Measurements from ENCODE around the gene CELF2.
"Not testable (repeated sequence)": the region's sequence is repeated elsewhere in the genome, so short reads cannot be mapped to it uniquely, and the experiment has no call there.

The CELF2 gene

DNA sequence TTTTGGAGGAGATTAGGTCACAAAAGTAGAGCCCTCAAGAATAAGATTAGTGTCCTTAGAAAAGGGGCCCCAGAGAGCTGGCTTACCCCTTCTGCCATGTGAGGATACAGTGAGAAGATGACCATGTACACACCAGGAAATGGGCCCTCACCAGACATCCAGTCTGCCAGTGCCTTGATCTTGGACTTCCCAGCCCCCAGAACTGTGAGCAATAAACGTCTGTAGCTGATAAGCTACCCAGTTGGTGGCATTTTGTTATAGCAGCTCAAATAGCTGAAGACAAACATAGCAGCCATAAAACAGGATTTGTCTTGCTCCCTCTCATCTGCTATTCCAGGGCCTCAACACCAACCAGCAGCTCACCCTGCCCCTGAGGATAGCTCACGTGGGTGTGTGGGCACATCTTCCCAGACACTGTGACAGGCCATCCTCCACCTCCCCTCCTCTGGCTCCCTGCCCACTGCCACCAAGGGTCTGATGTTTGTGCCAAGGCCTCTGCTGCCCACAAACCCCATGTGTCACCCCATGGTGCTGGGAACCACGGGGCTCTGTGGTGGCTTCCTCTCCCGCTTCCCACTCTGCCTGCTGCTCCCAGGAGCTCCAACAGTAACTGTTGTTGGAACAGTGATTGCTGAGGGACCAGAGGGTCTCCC is 341.4 kb downstream of the CELF2 start:
- Mint-ChIP-seq H3K4me1 (no peaks in the 10 kb centered on the region), H3K4me3 (no peak overlapping the region), H3K27ac (no peak overlapping the region), H3K9me3 (no peaks in the 10 kb centered on the region), H3K36me3 (no peaks in the 10 kb centered on the region)
- ATAC-seq (peak; percentile 16), DNase-seq (ENCODE audit: low spot score in 2 of 2) (no peak)

DNA sequence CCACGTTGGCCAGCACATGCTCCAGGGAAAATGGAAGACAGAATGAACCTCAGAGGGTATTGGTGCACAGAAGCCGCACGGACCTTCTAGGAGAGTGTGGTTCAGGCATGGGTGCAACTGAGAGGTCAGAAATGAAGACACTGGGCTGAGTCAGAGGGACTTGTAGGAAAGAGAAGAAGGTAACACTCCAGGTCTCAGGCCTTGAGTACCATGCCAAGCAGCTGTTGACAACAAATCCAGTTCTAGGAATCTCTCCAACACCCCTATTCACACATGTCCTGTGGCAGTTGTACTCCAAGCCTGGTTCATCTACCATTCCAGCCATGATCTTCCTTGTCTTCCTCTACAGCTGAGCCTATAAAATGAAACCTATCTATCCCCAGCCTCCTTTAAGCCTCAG is 342.2 kb downstream of the CELF2 start:
- no peak for ATAC-seq
- Mint-ChIP-seq H3K9me3 (no peaks in the 10 kb centered on the region), H3K4me3 (no peak overlapping the region), H3K4me1 (no peaks in the 10 kb centered on the region), H3K27ac (no peak overlapping the region), H3K36me3 (no peaks in the 10 kb centered on the region)
- no peak for DNase-seq (ENCODE audit: low spot score in 2 of 2)

DNA sequence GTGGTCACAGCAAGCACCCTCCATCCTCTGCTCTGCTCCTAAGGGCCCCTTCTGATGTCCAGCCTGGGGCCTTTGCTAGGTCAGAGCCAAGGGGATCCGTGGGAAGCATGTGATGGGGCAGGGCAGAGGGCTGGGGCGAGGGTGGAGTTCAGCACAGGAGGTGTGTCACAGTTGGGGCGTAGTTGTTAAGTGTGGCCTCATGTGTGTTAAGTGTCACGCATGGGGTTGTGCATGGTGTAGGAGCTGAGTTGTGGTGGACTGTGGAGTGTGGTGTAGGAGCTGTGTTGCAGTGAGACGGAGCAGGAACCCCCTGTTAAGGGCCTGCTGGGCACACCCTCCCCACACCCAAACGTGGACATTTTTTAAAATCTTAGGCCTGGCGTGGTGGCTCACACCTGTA is 345.8 kb downstream of the CELF2 start:
- Mint-ChIP-seq H3K4me1 (peaks cover 8% of the 10 kb centered on the region), H3K36me3 (no peaks in the 10 kb centered on the region), H3K4me3 (no peak overlapping the region), H3K27ac (no peak overlapping the region), H3K9me3 (no peaks in the 10 kb centered on the region)
- DNase-seq (ENCODE audit: low spot score in 2 of 2) (no peak), ATAC-seq (no peak)

DNA sequence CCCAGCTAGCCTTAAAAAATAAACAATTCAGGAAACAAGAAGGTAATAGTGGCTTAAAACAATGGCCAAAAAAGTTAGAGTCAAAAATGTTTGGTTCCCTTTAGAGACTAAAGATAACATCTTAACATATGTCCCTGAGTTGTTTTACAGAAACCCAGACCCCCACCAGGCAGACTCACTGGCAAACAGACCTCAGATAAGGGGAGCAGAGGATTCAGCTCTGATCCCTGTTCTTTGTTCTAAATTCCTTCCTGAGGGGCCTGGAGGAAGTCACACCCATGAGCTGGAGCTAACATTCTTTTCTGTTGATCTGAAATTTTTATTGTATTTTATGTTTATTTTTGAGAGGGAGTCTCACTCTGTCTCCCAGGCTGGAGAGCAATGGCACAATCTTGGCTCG is 346.6 kb downstream of the CELF2 start:
- no peak for ATAC-seq
- no peaks in the 10 kb centered on the region for H3K9me3 Mint-ChIP-seq
- no peak overlapping the region for H3K27ac Mint-ChIP-seq
- DNase-seq (ENCODE audit: low spot score in 2 of 2): no peak
- no peak overlapping the region for H3K4me3 Mint-ChIP-seq
- peaks cover 8% of the 10 kb centered on the region for H3K4me1 Mint-ChIP-seq
- no peaks in the 10 kb centered on the region for H3K36me3 Mint-ChIP-seq

DNA sequence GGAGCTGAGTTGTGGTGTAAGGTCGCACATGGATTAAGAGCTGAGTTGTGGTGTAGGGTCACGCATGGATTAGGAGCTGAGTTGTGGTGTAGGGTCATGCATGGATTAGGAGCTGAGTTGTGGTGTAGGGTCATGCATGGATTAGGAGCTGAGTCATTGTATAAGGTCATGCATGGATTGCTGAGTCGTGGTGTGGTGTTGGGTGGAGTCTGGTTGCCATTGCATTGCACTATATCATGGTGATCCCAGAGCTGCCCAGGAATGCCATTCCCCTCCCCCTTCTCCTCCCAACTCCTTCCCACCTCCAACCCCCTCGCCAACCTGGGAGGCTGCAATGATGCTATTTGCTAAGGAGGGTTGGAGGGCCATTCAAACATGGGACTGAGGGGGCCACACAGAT is 349.2 kb downstream of the CELF2 start:
- not testable (repeated sequence) for ATAC-seq; H3K4me1 Mint-ChIP-seq; DNase-seq (ENCODE audit: low spot score in 2 of 2); H3K4me3 Mint-ChIP-seq; H3K9me3 Mint-ChIP-seq; H3K27ac Mint-ChIP-seq; H3K36me3 Mint-ChIP-seq

DNA sequence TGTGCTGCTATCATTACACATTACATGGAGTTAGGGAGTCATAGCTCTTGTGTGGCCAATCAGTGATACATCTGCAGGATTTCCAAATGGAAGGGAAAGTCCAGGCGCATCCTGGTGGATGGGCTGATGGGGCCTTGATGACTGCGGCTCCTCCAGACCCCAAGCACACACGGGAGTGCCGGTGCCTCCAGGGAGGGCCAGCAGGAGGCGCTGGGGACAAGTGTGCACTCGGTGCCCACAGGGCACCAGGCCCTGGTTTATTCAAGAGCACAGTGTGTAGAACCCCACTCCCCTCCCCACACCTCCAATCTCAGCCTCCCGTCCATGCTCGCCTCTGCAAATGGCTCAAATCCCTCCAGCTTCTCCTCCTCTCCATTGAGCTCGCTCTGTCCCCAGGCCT is 349.8 kb downstream of the CELF2 start:
- H3K4me1 Mint-ChIP-seq: peaks cover 8% of the 10 kb centered on the region
- no peak for DNase-seq (ENCODE audit: low spot score in 2 of 2)
- ATAC-seq: no peak
- no peaks in the 10 kb centered on the region for H3K9me3 Mint-ChIP-seq
- H3K27ac Mint-ChIP-seq: no peak overlapping the region
- no peaks in the 10 kb centered on the region for H3K36me3 Mint-ChIP-seq
- no peak overlapping the region for H3K4me3 Mint-ChIP-seq

DNA sequence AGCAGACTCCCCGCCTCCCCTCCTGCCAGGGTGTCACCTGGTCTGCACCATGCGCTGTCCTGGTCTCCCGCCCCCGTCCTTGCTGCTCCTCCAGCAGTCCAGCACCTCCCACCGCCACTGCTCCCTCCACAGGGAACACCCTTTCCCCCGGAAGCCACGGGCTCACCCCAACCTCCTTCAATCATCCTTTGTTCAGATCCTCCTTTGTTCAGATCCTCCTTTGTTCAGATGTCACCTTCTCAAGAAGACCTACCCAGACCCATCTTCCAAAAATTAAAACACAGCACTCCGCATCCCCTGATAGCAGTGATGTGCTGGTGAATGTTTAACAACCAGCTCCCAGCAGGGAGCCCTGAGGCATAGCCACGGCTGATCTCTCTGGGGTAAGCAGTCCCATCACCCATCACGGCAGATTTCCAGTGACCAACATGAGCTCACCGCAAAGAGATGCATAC is 356.1 kb downstream of the CELF2 start:
- no peaks in the 10 kb centered on the region for H3K36me3 Mint-ChIP-seq
- DNase-seq (ENCODE audit: low spot score in 2 of 2): no peak

DNA sequence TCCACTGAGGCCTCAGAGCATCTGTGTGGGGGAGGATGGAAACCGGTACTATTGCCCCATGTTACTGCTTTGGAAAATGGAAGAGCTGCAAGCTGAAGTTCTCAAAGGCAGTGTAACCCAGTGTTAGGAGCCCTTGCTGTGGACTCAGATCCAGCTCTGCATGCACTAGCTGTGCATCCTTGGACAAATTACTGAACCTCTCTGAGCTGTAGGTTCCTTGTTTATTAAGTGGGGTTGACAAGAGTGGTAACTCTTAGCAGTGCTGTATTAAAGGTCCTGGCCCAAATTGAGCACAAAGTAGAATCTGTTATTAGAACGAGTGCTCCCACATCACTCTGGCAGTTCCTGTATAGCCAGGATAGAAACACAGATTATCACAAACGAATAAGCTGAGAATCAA is 359.6 kb downstream of the CELF2 start:
- Mint-ChIP-seq H3K4me3 (no peak overlapping the region), H3K36me3 (no peaks in the 10 kb centered on the region), H3K27ac (no peak overlapping the region), H3K9me3 (no peaks in the 10 kb centered on the region), H3K4me1 (peaks cover 10% of the 10 kb centered on the region)
- no peak for ATAC-seq
- DNase-seq (ENCODE audit: low spot score in 2 of 2): no peak

More for the DNA sequence above, 356.1 kb downstream of the CELF2 start:
- no peak for ATAC-seq
- Mint-ChIP-seq H3K4me1 (no peaks in the 10 kb centered on the region), H3K9me3 (no peaks in the 10 kb centered on the region), H3K4me3 (no peak overlapping the region), H3K27ac (no peak overlapping the region)

DNA sequence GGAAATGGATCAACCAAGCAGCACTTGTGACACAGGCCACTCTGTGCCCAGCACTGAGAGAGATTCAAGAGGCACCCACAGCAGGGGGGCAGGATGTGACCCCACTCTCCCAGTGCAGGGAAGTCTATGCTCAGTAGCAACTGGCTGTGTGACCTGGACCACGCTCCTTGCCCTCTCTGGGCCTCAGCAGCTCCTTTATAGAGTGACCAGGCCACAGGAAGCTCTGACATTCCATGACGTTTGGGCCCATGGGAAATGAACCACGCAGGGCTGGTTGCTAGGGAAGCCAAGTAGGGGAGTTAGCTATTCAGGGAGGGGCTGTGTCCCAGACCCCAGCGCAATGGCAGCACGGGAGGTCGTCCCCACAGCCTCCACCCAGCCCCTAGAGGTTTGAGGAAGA is 361.2 kb downstream of the CELF2 start:
- Mint-ChIP-seq H3K27ac (no peak overlapping the region), H3K36me3 (no peaks in the 10 kb centered on the region), H3K4me3 (no peak overlapping the region), H3K4me1 (peaks cover 10% of the 10 kb centered on the region), H3K9me3 (no peaks in the 10 kb centered on the region)
- DNase-seq (ENCODE audit: low spot score in 2 of 2): no peak
- no peak for ATAC-seq

DNA sequence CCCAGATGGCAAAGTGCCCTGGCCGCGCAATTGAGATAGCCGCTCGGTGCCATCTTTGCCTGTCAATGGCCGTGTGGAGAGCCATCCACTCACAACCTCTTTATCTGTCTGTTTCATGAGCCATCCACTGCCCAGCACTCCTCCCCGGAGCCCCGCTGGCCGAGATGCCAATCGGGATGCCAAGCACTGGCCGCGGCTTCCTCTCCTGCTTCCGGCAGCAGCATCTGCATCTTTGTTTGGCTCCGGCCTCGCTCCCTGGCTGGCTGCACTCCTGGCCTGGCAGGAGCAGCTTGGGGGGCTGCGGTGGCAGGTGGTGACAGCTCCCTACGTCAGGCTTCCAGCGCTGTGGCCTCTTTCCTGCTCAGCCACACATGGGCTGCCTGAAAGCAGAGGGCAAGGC is 362.1 kb downstream of the CELF2 start:
- no peak overlapping the region for H3K27ac Mint-ChIP-seq
- H3K9me3 Mint-ChIP-seq: no peaks in the 10 kb centered on the region
- no peak overlapping the region for H3K4me3 Mint-ChIP-seq
- ATAC-seq (no peak), DNase-seq (ENCODE audit: low spot score in 2 of 2) (no peak)
- peaks cover 10% of the 10 kb centered on the region for H3K4me1 Mint-ChIP-seq
- H3K36me3 Mint-ChIP-seq: no peaks in the 10 kb centered on the region

DNA sequence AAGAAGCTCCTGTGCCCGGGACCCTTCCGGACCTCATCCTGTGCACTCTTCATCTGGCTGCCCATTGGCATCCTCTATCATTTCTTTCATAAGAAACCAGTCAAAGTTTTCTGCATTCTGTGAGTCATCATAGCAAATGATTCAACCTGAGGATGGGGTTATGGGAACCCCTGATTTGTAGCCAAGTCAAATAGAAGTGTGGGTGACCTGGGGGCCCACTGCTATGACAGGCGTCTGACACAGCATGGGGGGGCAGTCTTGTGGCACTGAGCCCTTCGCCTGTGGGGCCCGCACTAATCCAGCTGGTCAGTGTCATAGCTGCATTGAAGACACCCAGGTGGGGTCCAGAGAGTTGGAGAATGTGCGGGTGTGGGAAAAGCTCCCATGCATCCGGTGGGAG is 363.4 kb downstream of the CELF2 start:
- Mint-ChIP-seq H3K4me3 (no peak overlapping the region), H3K27ac (peak overlapping the region; percentile 58), H3K9me3 (no peaks in the 10 kb centered on the region), H3K4me1 (peaks cover 10% of the 10 kb centered on the region), H3K36me3 (no peaks in the 10 kb centered on the region)
- DNase-seq (ENCODE audit: low spot score in 2 of 2) (no peak), ATAC-seq (peak; percentile 62)

DNA sequence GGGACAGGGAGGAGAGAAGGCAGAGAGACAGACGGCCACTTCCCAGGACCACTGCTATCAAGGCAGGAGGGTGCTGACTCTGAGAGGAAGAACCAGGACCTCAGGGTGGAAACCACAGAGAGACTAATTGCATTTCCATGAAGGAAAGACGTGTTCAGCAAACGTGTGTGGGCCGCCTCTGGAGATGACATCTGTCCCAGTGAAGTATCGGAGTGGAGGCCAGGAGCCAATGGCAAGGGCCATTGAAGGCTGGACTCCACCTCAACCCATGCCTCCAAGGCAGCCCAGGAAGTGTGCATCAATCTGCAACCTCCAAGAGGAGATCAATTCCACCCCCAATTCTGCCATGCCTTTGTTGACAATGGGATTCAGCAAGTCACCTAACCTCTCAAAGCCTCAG is 363.8 kb downstream of the CELF2 start:
- peaks cover 10% of the 10 kb centered on the region for H3K4me1 Mint-ChIP-seq
- ATAC-seq: no peak
- H3K9me3 Mint-ChIP-seq: no peaks in the 10 kb centered on the region
- no peaks in the 10 kb centered on the region for H3K36me3 Mint-ChIP-seq
- no peak for DNase-seq (ENCODE audit: low spot score in 2 of 2)
- H3K4me3 Mint-ChIP-seq: no peak overlapping the region
- H3K27ac Mint-ChIP-seq: peak overlapping the region; percentile 58

DNA sequence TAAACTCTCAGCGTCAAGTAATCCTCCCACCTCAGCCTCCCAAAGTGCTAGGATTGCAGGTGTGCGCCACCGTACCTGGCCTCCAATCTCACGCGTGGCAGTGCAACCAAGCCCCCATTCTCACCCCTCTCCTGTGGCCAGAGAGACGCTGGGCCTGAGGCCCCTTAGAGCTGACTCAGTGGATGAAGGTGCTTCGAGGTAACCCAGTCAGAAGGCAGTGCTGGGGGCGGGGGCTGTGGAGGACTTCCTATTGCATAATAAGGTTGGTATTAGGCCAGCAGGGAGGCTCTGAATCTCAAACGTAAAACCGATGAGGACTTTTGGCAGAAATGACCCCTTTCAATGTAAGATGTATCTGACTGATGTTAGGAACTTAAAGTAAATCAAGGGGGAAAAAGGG is 364.5 kb downstream of the CELF2 start:
- H3K4me1 Mint-ChIP-seq: peaks cover 10% of the 10 kb centered on the region
- H3K27ac Mint-ChIP-seq: no peak overlapping the region
- H3K4me3 Mint-ChIP-seq: no peak overlapping the region
- no peaks in the 10 kb centered on the region for H3K9me3 Mint-ChIP-seq
- ATAC-seq: no peak
- DNase-seq (ENCODE audit: low spot score in 2 of 2): no peak
- H3K36me3 Mint-ChIP-seq: no peaks in the 10 kb centered on the region

DNA sequence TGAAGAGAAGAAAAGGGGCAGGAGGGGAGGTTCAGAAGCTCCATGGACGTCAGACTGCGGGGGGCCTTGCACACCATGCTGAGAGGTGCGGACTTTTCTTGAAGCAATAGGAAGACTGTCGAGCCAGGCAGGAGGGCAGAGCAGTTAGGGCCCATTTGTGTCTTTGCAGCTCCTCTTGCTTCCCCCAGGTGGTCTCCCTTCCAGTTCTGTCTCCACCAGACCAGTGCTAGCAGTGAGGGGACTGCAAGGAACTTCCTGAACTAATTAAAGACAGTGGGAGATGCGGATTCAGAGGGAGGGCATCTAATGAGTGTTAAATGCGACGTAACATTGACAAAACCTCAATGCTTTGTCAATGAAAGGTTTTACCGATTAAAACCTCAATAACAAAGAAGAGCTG is 368.4 kb downstream of the CELF2 start:
- Mint-ChIP-seq H3K4me3 (no peak overlapping the region), H3K9me3 (no peaks in the 10 kb centered on the region), H3K4me1 (peaks cover 6% of the 10 kb centered on the region), H3K27ac (peak overlapping the region; percentile 24), H3K36me3 (no peaks in the 10 kb centered on the region)
- DNase-seq (ENCODE audit: low spot score in 2 of 2) (no peak), ATAC-seq (no peak)
